ENCODE measurements around the gene SLC25A22.

DNA sequence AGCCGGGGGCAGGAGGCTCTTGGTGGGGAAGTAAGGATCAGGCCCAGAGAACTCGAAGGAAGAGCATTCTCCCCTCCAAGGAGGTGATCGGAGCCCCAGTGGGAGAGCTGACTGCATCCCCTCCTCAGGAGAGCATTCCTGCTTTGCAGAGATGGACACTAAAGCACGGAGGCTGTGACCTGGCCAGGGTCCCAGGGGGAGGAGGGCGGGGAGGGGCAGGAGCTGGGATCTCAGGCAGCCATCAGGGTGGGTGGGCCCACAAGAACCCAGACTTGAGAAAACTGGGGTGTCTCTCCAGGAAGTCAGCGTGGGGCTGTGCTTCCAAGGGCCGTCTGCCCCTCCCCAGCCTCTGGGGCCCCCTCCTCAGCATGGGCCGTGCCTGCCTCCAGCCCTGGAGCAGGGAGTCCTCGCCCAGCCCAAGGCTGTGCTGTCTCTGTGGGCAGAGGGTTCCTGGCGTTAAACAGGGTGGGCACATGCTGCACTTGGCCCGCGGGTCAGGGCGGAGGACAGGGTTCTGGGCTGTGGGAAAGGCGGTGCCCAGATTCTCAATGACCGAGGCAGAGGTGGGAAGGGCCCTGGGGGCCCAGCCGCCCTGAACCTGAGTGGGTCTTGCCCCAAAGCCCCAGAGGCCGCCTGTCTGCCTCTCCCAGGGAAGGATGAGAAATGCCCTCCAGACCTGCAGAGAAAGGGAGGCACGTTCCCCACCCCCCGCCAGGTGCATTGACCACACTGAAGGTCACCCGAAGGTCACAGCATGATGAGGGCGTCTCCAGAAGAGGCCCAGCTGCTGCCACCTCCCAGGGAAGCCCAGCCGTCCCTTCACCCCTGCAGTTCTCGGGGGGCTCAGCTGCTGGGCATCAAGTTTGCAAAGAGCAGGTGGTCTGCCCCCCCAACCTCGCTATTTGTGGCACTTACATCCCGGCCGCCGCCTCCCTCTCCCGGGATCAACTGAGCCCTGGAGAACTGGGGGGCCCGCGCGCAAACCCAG, 8.8 kb downstream of the SLC25A22 start:
- TF ChIP-seq, protein P1, sequence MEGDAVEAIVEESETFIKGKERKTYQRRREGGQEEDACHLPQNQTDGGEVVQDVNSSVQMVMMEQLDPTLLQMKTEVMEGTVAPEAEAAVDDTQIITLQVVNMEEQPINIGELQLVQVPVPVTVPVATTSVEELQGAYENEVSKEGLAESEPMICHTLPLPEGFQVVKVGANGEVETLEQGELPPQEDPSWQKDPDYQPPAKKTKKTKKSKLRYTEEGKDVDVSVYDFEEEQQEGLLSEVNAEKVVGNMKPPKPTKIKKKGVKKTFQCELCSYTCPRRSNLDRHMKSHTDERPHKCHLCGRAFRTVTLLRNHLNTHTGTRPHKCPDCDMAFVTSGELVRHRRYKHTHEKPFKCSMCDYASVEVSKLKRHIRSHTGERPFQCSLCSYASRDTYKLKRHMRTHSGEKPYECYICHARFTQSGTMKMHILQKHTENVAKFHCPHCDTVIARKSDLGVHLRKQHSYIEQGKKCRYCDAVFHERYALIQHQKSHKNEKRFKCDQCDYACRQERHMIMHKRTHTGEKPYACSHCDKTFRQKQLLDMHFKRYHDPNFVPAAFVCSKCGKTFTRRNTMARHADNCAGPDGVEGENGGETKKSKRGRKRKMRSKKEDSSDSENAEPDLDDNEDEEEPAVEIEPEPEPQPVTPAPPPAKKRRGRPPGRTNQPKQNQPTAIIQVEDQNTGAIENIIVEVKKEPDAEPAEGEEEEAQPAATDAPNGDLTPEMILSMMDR (conservative IDR thresholded peaks at IDR 0.05) = no peak
- no peak for TF ChIP-seq ZFX (IDR thresholded peaks at IDR 0.05)

Data from C4-2B (cell line).